NAMALWA (cell line): ENCODE results near the gene MED27.

Source experiments
- DNase-seq: peaks from one replicate; pipeline ENCODE4 v3.0.0-alpha.2; 2015; ENCODE audit warnings: low spot score

The MED27 gene

DNA sequence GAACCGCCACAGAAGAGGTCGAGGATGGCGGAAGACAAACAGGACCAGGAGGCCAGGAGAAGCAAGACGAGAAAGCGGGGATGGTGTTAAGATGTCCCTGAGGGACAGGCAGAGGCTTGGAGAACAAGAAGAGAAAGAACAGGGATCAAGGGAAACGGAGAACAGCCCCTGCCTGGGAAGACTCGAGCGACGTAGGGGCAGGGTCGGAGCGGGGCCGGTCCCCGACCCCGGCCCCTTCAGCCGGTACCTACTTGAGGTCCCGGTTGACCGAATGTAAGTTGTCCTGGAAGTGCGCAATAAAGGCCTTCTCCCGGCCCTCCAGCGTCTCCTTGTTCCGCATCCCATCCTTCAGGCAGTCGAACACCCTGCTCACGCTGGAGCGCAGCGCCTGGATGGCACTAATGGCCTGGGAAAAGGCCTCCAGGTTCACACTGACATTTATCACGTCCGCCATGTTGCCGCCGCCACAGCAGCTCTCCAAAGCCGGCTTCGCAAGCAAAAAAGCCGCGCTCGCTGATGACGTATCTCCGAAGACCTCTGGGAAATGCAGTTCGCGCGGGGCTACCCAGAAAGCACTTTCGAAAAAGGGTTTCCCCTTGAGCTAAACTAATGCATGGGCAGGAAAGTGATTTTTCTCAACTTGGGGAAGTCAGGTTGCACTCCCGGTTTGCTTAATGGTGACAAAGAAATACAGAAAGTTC lies at the start of gene MED27:
Gene MED27 (minus strand): TSS at position 477 of the 701 bp plus-strand sequence. CDS start 23 bp downstream, at position 454.
- DNase-seq, result peak; percentile 96

GRCh38 chr9:132127888-132128534 lies 48.3 kb upstream of the MED27 start:
- no peak for DNase-seq

GRCh38 chr9:132126680-132127236 lies 47.1 kb upstream of the MED27 start:
- DNase-seq, result no peak

- DNase-seq, result no peak
Observed at GRCh38 chr9:132125944-132126679, 46.4 kb upstream of the MED27 start.

GRCh38 chr9:132125361-132125760 lies 45.7 kb upstream of the MED27 start:
- no peak for DNase-seq

GRCh38 chr9:132124800-132125199 lies 45.1 kb upstream of the MED27 start:
- no peak for DNase-seq

DNA sequence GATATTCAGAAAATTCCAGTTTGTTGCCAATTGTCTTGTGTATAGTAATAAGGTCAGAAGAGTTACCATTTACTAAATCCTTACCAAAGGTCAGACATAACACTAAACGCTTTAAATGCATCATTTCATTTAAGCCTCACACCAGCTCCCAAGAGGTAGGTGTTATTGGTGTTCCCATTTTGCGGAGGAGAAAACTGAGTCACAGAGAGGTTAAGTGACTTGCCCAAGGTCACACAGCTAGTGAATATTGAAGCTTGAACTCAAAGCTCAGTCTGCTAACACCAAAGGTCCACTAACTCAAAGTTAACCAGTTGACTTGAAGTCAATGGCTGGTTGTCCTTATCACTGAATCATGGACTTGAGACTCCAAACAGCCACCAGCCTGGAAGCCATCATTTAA lies 41.4 kb upstream of the MED27 start:
- DNase-seq, result no peak

- DNase-seq, result no peak
Observed at GRCh38 chr9:132117694-132118093, 38.0 kb upstream of the MED27 start.

DNA sequence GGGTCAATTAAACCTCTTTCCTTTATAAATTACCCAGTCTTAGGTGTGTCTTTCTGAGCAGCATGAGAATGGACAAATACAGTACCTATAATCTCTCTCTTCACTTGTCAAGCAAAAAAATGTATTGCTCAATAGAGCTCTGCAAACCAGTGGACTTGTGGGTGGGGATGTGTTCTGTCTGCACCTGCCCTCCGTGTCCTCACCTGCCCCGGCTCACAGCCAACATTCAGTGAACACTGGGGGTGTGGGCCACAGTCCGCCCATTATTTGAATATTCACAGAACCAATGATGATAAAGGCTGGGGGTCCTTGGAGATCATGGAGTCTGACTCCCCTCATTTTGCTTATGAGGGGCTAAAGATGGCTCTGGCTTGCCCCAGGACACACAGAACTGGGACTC lies 36.9 kb upstream of the MED27 start:
- no peak for DNase-seq

GRCh38 chr9:132114102-132114707 lies 34.5 kb upstream of the MED27 start:
- no peak for DNase-seq

DNA sequence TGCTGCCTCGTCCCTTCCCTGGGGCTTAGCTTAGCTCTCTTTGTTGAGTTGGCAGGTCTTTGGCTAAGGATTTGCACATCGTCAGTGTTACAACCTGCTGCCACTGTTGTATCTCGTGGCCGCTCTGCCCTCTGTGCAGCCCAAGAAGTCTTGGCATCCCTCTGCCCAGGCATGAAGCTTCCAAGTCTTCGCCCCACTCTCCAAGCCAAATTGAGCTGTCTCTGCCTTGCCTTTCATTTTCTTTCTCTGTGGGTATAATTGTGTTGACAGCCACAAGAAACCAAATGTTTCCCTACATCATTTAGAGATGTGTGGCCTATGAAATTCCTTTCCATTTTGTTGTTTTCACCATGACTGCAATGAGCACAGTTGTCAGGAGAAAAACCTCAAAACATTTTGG lies 29.6 kb upstream of the MED27 start:
- DNase-seq, result no peak

DNA sequence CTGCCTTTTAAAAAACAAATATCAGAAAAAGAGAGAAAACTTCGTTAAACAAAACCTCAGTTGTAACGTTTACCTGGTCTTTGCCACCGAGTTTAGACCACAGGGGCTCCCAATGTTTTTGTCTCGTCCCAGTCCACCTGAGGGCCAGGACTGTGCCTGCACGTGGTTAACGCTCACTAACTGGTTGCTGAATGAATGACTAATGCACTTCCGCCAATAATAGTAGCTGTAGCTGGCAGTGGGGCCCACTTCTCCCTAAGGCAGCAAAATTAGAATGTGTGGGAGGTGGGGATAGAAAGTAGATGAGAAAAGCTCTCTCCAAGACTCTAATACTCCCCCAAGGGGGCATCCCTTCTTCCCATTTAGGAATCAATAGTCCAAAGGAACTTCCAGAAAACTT lies 29.1 kb upstream of the MED27 start:
- no peak for DNase-seq

DNA sequence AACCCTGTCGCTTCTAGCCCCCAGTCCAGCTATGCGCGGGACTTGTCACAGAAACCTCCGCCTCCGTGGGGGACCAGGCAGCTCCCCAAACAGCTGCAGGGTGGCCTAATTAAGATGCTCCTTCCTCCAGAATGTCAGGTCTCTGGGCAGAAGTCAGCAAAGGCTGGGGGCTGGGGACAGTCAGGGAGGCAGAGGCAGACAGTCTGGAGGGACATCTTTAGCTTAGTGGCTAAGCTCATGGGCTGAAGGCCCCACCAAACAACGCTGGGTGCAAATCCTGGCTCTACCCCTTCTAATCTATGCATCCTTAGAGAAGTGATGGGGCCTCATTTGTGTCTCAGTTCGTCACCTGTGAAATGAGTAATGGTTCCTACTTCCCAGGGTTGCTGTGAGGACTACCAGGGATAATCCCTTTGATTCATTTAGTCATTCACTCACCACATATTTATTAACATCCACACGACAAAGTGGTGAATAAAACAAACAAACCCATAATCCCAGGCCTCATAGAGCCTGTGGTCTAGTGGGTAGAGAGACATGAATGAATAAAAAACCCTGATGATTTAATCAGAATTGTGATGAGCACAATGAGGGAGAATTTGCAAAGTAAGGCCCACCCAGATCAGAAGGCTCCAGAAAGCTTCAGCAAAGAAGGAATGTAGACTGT lies 20.2 kb upstream of the MED27 start:
- DNase-seq, result no peak

- DNase-seq, result no peak
Observed at GRCh38 chr9:132099167-132099566, 19.5 kb upstream of the MED27 start.

DNA sequence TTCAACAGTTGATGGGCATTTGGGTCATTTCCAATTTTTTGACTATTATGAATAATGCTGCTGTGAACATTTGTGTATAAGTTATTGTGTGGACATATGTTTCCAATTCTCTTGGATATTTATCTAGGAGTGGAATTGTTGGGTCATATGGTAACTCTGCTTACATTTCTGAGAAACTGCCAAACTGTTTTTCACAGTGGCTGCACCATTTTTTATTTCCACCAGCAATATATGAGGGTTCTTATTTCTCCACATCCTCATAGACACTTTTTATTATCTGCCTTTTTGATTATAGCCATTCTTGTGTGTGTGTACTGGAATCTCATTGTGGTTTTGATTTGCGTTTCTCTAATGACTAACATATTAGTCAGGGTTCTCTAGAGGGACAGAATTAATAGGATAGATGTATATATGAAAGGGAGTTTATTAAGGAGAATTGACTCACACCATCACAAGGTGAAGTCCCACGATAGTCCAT lies 14.7 kb upstream of the MED27 start:
- DNase-seq, result no peak

DNA sequence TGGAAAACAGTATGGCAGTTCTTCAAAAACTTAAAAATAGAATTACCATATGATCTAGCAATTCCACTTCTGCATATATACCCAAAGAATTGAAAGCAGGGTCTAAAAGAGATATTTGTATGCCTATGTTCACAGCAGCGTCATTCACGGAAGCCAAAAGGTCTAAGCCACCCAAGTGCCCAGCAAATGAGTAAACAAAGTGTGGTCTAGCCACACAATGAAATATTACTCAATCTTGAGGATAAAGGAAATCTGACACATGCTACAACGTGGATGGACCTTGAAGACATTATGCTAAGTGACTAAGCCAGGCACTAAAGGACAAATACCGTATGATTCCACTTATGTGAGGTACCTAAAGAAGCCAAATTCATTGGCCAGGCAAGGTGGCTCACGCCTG lies 11.1 kb upstream of the MED27 start:
- no peak for DNase-seq

GRCh38 chr9:132087438-132088030 lies 7.9 kb upstream of the MED27 start:
- no peak for DNase-seq

DNA sequence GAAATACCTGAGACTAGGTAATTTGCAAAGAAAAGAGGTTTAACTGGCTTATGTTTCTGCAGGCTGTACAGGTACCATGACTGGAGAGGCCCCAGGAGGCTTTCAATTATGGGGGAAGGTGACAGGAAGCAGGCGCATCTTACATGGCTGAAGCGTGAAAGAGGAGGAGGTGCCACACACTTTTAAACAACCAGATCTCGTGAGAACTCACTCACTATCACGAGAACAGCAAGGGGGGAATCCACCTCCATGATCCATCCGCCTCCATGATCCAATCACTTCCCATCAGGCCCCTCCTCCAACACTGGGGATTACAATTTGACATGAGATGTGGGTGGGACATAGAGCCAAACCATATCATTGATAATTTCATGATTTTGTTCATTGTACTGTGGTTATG lies 2.5 kb upstream of the MED27 start:
- DNase-seq, result no peak

DNA sequence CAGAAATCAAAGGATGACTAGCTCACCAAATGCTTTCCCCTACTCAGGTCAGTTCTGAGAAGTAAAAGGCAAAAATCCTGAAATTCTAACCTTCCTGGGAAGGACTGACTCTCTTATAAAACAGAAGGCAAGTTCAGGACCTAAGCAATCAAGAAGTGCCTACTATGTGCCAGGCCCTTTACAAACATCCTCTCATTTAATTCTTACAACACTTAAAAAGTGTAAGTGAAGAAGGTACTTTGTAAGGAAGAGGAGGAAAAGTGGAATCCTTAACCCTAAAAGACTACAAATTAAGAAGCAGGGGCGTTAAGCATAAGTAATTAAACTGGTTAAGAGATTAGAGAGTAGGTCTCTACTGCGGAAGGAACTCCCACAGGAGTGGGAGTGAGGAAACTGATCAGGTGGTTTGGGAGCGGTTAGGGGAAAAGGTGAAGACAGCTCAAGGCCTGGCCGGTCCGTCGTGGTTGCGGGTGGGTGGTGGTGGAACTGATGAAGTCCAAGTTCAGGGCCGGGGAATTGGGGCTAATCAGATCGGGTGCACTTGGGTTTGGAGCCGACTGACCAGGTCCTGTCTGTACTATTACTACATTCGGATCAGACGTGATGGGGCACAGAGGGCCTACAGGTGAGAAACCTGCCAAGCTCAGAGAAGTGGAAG lies 839 bp downstream of the MED27 start:
- no peak for DNase-seq

DNA sequence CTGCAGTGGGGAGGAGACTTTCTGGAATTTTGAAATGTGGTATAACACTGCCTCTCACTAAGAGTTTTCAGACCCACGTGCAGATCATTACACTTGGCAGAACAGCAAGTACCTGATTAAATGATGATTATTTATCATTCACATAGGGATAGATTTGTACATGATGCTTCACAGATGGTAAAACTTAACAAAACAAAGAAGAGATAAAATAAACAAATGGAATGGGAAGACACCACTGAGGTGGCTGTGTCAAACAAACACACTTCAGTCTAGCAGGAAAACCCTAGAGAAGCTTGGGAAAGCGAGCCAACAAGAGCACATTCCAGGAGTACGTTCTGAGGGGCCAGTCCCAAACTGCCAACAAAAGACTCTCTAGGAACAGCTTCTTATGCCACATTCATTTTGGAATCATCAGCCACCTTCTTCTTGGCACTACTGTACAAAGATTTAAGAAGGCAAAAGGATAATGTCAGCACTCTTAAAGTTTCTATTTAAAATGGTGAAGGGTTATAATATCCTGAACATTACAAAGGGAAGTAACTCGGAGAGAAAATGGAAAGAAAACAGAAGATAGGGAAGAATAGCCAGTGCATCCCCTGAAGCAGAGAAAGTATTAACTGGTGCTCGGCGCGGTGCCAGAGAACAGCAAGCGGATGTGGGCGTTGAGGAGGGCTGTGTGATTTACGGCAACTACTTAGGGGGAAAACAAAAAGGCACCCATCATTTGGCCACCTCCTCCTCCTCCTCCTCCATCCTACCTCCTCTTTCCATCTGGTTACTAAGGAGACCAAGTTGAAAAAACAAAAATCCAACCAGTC lies 1.6 kb downstream of the MED27 start:
- no peak for DNase-seq
